ENCODE results near the gene ERO1A.

- TF ChIP-seq POLR2AphosphoS5 (IDR thresholded peaks at IDR 0.05) (no peak), CTCF (IDR thresholded peaks at IDR 0.05) (no peak)
Measured at GRCh38 chr14:52649511-52649910, 45.8 kb downstream of the ERO1A start.
